Keratinocyte (primary cell): Measurements from ENCODE around the gene ALDH1A3.

Experiments
- EZH2 ChIP-seq: IDR thresholded peaks from one replicate; pipeline ENCODE4 v1.6.1; 2012; ENCODE audit warnings: inconsistent platforms, mild to moderate bottlenecking, low read length, moderate library complexity
- TF ChIP-seq, protein P1 (sequence below), 3 experiments: IDR thresholded peaks in 1 of 3; conservative IDR thresholded peaks in 1 of 3; optimal IDR thresholded peaks in 1 of 3; 2 replicates in 2 of 3; 3 replicates in 1 of 3; pipeline versions ENCODE3 to v1.5.1; 2011; ENCODE audit warnings: low read length in 3 of 3, mild to moderate bottlenecking in 3 of 3, moderate library complexity in 2 of 3, control low read depth in 1 of 3, inconsistent platforms in 1 of 3; ENCODE audit not compliant: insufficient read depth in 2 of 3; ENCODE audit errors: extremely low read depth in 1 of 3

DNA sequence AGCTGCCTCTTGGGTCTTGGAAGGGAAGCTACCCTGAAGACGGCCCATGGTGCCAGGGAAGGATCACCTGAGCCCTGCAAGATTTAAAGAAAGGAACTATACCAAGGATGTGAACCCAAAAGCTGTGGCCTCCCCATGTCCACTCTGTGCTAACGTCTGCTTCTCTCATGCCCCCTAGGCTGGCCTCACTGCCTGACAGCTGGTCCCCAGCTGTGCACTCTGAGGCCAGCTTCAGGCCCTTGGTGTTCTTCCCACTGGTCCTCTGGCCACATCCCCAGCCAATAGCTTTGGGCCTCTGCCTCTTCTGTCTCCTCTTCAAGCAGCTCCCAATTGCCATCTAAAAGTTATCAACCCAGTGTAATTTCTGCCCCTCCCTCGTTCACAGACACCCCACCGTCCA lies 34.3 kb downstream of the ALDH1A3 start:
- TF ChIP-seq, protein P1, sequence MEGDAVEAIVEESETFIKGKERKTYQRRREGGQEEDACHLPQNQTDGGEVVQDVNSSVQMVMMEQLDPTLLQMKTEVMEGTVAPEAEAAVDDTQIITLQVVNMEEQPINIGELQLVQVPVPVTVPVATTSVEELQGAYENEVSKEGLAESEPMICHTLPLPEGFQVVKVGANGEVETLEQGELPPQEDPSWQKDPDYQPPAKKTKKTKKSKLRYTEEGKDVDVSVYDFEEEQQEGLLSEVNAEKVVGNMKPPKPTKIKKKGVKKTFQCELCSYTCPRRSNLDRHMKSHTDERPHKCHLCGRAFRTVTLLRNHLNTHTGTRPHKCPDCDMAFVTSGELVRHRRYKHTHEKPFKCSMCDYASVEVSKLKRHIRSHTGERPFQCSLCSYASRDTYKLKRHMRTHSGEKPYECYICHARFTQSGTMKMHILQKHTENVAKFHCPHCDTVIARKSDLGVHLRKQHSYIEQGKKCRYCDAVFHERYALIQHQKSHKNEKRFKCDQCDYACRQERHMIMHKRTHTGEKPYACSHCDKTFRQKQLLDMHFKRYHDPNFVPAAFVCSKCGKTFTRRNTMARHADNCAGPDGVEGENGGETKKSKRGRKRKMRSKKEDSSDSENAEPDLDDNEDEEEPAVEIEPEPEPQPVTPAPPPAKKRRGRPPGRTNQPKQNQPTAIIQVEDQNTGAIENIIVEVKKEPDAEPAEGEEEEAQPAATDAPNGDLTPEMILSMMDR (optimal IDR thresholded peaks at IDR 0.05 in 1 of 3, IDR thresholded peaks at IDR 0.05 in 1 of 3, conservative IDR thresholded peaks at IDR 0.05 in 1 of 3; ENCODE audit: extremely low read depth in 1 of 3, insufficient read depth in 2 of 3, low read length in 3 of 3): no peak
- TF ChIP-seq EZH2: no peak
